Measurements from ENCODE around the gene MORC4.
A peak's percentile ranks its signal among the peaks of the same experiment; 100 is the strongest.

Gene MORC4

DNA sequence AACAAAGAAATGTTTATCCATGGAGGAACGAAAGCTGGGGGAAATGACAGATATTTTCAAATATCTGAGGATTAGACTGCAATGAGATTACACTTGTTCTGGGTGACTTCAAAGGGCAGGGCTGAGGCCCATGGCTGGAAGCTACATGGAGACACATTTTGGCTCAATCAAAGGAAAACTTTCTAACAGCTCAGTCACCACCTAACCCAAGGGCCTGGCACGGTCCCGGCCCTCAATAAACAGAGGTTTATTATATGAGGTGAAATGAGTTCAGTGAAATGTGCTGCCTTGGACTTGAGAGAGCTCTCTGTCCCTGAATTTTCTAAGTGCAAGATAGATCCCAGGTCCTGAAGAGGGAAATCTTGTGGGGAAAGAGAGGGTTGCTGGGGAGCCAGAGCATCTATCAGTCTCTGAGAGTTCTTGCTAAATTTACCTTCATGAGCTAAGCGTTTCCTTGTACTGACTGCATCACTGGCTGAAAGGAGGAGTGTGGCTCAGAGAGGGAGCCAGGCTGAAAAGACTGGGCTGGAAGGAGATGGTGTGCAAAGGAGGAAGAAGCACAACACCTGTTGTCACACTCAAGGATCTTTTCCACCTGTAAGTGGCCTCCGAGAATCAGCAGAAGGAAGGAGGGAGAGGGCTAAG lies 94.8 kb downstream of the MORC4 start:
- no peak for DNase-seq (ENCODE audit: low read depth)

DNA sequence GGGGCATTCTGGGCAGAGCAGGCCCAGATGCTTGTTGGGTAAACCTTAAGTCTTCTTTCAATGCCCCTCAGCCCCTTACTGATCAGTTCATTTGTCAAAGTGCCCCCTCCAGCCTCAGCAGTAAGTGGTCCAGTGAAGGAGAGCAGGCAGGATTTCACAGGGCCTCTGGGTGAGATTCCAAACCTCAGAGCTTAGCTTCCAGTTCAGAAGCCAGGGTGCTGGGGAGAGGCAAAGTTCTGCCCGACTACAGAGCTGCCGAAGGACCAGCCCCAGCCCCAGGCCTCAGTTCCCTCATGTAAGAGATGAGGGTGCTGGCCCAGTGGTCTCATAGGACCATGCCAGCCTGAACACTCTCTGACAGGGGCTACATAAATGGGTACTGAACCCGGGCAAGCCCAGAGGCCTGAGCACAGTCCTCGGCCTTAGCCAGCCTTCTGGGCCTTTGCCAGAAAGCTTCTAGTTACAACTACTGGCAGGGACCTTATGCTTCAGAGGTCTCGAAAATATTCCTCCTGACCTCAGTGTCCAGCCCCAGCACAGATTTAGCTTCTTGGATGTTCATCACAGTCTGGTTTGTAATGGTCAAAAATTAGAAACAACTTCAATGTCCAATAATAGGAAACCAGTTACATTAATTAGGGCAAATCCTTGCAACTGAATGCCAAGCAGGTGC lies 96.0 kb downstream of the MORC4 start:
- DNase-seq (ENCODE audit: low read depth): no peak

DNA sequence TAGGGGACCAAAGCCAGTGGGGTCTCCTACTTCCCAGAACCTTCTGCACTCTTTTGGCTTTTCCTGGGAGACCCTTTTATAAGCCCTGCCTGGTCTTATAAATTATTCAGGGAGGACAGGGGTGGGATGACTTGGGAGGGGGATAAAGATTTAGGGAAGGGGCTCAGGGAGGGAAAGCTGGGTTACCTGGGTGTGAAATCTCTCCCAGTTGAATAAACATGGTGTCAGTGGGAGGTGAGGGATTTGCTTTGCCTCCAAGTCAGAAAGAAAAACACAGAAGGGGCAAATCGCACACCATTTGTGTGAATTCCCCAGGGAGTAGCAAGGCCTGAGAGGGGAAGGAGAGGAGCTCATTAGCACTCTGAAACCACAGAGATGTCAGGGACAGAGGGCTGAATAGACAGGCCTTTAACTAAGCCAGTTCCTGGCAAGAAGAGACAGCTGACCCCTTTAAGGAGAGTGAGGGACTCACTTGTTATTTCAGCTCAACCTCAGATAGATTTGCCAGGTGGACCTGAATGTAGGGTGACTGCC lies 96.7 kb downstream of the MORC4 start, which contains the start of gene RIPPLY1:
TSS of gene RIPPLY1 (minus strand) at position 51 of the 534 bp plus-strand sequence. CDS start 54 bp downstream, outside the sequence.
- DNase-seq (ENCODE audit: low read depth): no peak

DNA sequence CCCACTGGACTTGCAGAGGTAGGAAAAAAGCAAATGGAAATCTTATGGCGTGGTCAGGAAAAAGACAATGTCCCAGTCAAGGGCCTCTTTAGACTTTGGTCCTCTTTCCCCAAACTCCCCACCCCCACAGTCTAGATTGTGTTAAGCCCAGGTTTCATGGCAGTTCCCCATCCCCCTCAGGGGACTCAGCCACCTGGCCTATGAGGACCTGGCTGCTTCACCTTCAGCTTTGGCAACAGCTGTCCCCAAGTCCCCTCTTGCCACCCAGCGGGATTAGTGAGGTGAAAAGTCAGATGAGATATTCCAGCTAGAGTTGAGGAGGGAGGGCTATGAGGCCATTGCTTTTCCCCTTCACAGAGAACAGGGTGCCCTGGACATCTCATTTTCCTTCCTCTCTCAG lies 97.3 kb downstream of the MORC4 start:
- DNase-seq (ENCODE audit: low read depth): no peak

DNA sequence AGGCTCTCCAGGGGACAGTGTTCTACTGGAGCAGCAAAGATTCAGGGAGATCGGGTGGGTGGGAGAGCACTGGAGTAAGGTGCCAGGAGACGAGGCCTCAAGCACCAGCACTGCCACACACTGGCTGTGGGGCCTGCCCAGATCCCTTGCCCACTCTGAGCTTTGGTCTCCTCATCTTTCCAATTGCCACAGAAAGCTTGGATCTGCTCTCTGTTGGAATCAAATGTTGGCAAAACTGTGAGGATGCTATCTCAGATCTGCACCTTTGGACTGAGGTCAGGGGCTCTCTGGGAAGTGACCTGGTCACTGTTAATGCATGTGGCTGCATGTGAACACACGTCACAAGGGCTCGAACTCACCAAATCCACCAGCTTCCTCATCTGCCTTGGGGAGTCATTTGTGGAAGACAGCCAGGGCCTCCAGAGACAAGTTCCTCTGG lies 98.2 kb downstream of the MORC4 start:
- no peak for DNase-seq (ENCODE audit: low read depth)

DNA sequence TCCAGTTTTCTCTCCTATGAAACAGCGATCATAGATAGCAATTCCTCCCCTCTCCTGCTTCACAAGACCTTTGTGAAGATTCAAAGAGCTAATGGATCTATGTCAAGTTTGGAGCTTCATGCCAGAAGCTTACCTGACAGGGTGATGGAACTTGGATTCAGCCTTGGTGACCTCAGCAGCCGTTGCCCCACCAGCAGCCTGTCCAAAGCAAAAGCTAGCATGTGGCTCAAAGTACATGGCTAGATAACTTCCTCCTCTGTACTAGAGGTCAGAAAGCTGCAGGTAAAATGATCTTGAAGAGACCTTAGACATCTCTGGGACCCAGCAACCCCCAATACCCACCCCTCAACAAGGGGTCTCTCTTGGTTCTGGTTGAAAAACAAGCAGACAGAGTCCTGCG lies 98.7 kb downstream of the MORC4 start:
- DNase-seq (ENCODE audit: low read depth): no peak

DNA sequence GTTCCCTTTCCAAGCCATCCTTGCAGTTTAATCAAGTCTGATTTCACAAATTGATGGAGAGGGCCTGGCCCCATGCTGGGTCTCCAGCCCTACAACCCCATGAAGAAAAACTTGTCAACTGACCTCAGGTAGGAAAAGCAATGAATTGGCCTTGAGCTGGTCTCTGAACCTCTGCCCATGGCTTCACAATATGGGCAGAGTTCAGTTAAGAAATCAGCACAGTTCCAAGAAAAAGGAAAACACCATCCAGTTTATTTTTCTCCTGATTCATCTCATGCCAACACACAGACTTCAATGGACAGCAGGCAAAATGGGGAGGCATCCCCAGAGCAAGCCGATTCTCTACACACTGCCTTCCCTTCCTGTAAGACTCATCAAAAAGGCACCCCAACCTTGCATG lies 100.2 kb downstream of the MORC4 start:
- DNase-seq (ENCODE audit: low read depth): no peak

DNA sequence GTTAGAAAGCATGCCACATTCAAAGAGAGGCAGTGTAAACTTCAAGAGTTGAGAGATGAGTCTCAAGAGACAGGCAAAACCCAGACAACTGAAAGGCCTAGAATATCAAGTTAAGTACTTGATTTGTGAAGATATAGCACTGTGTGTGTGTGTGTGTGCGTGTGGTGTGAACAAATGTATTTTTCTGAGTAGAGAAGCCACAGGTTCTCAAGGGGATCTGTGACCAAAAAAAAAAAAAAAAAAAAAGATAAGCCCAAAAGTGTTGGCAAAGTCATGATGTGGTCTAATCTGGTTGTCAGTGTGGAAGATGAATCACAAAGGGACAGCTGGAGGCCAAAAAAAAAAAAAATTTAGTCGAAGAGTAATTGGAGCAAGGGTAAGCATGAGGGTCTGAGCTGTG lies 100.7 kb downstream of the MORC4 start:
- no peak for DNase-seq (ENCODE audit: low read depth)

DNA sequence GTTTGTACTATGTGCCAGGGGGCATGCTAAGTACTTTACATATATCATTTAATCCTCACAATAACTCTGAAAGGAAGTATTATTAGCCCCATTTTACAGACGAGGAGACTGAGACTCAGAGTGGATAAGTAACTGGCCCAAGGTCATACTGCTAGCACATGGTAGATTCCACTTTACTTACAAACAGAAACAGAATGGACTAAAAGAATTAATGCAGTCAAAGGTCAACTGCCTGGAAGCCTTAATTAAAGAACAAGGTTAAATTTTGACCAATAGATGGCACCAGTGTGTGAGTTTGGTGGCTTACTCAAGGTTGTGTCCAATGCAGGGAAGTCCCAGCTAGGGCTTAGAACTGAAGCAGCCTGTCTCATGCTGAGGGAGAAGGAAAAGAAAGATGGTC lies 101.5 kb downstream of the MORC4 start:
- no peak for DNase-seq (ENCODE audit: low read depth)

DNA sequence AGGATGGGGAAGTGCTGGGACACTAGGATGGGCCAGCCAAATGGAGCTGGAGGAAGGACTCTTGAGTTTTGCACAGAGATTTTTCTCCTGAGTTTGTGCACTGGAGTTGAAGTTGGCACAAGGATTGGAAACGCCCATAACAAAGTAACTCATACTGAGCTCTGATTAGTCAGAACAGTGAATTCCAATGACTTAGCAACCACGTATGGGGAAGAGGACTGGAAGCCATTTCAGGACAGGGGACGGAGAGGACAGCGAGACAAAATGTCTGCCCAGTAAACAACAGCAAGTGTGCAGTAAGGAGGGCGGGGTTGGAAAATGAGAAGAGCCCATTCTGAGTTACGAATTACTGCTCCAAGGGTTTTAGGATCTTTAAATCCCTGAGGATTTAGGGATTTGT lies 102.8 kb downstream of the MORC4 start:
- DNase-seq (ENCODE audit: low read depth): no peak

DNA sequence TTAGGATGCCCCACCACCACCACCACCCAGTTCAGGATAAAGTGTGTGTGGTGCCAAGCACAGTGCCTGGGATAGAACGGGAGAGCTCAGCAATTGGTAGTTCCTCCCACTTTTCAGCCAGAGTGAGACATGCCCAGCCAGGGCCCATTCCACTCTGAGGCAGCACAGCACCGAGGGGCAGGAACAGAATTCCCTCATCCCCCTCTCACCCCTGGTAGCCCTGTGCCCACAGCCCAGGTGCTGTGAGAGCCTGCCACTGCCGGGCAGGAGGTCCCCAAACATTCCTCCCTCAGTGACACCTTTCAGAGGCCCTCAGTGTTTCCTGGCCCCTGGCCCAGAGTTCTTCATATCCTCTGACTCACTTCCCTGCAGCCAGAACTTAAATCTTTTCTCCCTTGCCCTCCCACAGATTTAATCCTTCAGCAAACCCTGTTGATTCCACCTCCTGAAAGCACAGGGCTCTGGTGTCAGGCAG lies 105.0 kb downstream of the MORC4 start:
- no peak for DNase-seq (ENCODE audit: low read depth)

DNA sequence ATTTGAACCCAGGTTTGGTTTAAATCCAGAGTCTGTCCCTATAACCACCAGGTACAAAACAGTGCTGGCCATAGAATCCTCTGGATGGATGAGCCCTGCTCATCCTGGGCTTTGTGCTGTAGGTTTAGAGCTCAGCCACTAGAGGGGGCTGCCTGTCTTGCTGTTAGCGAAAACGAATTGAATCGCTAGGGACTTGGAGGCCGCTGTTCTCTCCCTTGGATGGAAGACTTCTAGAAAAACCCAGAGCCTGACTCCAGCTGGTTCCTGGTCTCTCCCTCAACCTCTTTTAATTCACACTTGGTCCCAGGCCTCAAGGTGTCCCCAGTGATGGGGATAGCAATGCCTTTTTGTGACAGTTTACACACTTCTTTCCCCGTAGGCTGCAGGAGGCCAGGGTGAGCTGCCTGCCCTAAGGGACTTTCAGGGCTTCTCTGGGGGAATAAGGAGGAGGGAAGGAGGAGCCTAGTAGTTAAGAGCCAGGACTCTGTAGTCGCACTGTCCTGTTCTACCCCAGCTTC lies 105.6 kb downstream of the MORC4 start:
- DNase-seq (ENCODE audit: low read depth): peak; percentile 9

DNA sequence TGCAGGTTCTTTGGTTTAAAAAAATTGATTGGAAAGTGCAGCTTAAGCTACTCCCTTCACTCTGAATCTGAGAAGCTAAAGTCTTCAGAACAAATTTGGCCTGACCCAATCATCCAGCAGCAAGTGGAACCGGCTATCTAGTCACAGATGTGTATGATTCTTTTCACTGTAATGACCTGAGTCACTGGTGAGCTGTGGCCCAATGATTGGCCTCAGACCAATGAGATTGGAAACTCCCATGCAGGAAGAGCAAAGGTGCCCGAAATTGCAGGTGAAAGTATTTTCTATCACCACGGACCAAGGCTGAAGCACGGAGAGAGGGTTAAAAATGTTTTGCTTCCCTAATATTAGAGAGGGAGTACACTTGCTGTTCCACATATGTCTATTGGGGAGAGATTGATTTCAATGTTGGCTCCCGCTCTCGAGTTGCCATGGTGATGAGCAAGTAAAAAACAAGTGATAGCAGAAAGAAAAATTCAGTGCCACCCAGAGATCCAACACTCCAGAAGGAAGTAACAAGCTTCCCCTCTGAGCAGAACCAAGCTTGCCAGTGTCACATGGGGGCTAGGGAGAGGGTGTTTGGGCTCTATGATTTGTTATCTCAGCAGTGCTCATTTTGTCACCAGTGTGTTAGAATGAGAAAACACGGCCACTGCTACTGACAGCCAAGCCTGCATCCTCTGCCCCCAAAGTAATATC lies 108.1 kb downstream of the MORC4 start:
- DNase-seq (ENCODE audit: low read depth): no peak
